ENCODE data around the gene ANKRD52. TPM values are rescaled to one million over a fixed set of nuclear protein-coding genes. Genes with fewer than 3 reads are reported as not detected.

ANKRD52 gene
- total RNA-seq, 2 donors from 2014 or later: 18.5 to 29.0 TPM

DNA sequence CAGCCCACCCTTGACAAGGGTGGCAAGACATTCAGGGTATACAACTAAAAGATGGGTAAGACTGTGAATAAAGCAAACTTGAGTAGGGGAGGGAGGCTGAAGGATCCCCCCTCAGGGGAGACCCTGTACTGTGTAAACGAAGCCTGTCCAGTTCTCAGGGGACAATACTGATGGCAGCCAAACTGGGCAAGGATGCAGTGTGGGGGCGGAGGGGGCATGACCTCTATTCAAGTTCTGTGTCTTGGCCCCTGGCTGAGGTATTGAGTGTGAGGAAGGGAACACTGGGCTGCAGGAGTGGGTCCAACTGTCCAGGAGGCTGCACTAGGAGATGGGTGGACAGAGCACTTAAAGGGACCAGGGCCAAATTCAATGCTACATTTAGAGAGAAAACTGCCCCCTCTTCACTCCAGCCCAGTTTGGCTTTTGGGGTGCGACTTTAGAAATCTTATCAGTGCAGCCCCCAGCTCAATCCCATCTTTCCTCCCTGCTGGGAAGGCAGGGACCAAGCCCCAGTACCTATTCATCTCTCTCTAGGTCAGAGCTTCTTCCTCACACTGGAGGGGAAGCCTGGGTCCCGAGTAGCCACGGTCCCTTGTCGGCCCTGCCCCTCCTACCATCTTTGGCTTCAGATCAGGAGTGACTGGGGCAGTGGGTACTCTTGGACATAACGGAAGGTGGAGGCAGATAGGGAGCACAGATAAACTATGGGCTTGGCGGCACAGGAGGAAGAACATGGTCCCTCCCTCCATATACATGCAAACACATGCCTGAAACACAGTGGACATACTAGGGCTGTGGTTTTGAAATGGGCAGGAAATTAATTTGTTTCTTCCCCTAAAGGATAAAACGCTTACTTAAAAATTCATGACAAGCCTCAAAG is 16.5 kb downstream of the ANKRD52 start:
- intact Hi-C loops (cut with DNase I): no loop called here
- no peaks in the 10 kb centered on the region for H3K9me3 ChIP-seq
- DNase-seq (ENCODE audit: low spot score): no peak
- no peak overlapping the region for H3K4me3 ChIP-seq
- 73% methylated on average over 9 of the region's 9 CpGs for WGBS
- H3K36me3 ChIP-seq: peaks cover 23 to 33% of the 10 kb centered on the region in 2 donors
- H3K4me1 ChIP-seq (replicated peaks): no peaks in the 10 kb centered on the region
- no peak for TF ChIP-seq POLR2AphosphoS5 (IDR thresholded peaks at IDR 0.05)
- TF ChIP-seq, protein P1, sequence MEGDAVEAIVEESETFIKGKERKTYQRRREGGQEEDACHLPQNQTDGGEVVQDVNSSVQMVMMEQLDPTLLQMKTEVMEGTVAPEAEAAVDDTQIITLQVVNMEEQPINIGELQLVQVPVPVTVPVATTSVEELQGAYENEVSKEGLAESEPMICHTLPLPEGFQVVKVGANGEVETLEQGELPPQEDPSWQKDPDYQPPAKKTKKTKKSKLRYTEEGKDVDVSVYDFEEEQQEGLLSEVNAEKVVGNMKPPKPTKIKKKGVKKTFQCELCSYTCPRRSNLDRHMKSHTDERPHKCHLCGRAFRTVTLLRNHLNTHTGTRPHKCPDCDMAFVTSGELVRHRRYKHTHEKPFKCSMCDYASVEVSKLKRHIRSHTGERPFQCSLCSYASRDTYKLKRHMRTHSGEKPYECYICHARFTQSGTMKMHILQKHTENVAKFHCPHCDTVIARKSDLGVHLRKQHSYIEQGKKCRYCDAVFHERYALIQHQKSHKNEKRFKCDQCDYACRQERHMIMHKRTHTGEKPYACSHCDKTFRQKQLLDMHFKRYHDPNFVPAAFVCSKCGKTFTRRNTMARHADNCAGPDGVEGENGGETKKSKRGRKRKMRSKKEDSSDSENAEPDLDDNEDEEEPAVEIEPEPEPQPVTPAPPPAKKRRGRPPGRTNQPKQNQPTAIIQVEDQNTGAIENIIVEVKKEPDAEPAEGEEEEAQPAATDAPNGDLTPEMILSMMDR (IDR thresholded peaks at IDR 0.05): no peak
- no peak for TF ChIP-seq POLR2A (IDR thresholded peaks at IDR 0.05)
- no peaks in the 10 kb centered on the region for H3K27me3 ChIP-seq (replicated peaks; ENCODE audit: insufficient read depth)
- H3K27ac ChIP-seq: no peak overlapping the region

DNA sequence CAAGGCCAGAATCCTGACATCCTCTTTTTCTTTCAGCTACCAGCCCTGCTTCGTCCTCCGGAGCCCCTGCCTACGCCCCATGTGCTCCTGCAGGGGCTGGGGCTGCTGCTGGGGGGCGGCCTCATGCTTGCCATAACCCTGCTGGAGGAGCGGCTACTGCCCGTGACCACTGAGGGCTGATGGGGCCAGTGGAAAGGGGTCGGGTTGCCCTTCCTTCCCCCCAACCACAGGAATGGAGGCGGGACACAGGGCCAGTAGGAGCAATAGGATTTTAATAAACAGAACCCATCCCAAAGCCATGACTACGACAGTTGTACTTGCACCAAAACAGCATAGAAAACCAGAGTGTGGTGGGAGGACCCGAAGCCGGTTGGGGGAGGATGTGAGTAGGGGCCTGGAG is 20.6 kb downstream of the ANKRD52 start:
- no peaks in the 10 kb centered on the region for H3K9me3 ChIP-seq
- no peaks in the 10 kb centered on the region for H3K4me1 ChIP-seq (replicated peaks)
- H3K27me3 ChIP-seq (replicated peaks; ENCODE audit: insufficient read depth): no peaks in the 10 kb centered on the region
- intact Hi-C loops (cut with DNase I): no loop called here
- no peak overlapping the region for H3K4me3 ChIP-seq
- no peak for DNase-seq (ENCODE audit: low spot score)
- H3K27ac ChIP-seq: no peak overlapping the region
- whole genome bisulfite sequencing: 76% methylated on average over 11 of the region's 11 CpGs
- peaks cover under 1 to 3% of the 10 kb centered on the region in 2 donors for H3K36me3 ChIP-seq
- TF ChIP-seq, protein P1 (IDR thresholded peaks at IDR 0.05): no peak

- intact Hi-C loops (cut with DNase I): no loop called here
- no peak for DNase-seq (ENCODE audit: low spot score)
- H3K9me3 ChIP-seq: no peaks in the 10 kb centered on the region
- no peaks in the 10 kb centered on the region for H3K27me3 ChIP-seq (replicated peaks; ENCODE audit: insufficient read depth)
- H3K4me1 ChIP-seq (replicated peaks): no peaks in the 10 kb centered on the region
- TF ChIP-seq POLR2AphosphoS5 (IDR thresholded peaks at IDR 0.05) (no peak), POLR2A (IDR thresholded peaks at IDR 0.05) (no peak)
- TF ChIP-seq, protein P1 (IDR thresholded peaks at IDR 0.05): no peak
- H3K27ac ChIP-seq: no peak overlapping the region
- H3K4me3 ChIP-seq: no peak overlapping the region
- 56% methylated on average over 5 of the region's 5 CpGs for WGBS
- no peaks in the 10 kb centered on the region for H3K36me3 ChIP-seq
These were observed 21.2 kb downstream of the ANKRD52 start for GRCh38 chr12:56236985-56237384.

- no peaks in the 10 kb centered on the region for H3K36me3 ChIP-seq
- DNase-seq (ENCODE audit: low spot score): no peak
- no peaks in the 10 kb centered on the region for H3K9me3 ChIP-seq
- no peaks in the 10 kb centered on the region for H3K4me1 ChIP-seq (replicated peaks)
- H3K27me3 ChIP-seq (replicated peaks; ENCODE audit: insufficient read depth): no peaks in the 10 kb centered on the region
- TF ChIP-seq, protein P1 (IDR thresholded peaks at IDR 0.05): no peak
- TF ChIP-seq POLR2AphosphoS5 (IDR thresholded peaks at IDR 0.05): no peak
- TF ChIP-seq POLR2A (IDR thresholded peaks at IDR 0.05): no peak
- intact Hi-C loops (cut with DNase I): no loop called here
- WGBS: 92% methylated on average over 6 of the region's 6 CpGs
- H3K27ac ChIP-seq: no peak overlapping the region
- no peak overlapping the region for H3K4me3 ChIP-seq
These were observed 22.1 kb downstream of the ANKRD52 start for GRCh38 chr12:56236091-56236490.
